ENCODE data around the gene BRD3. TPM values are rescaled to one million over a fixed set of nuclear protein-coding genes. Genes with fewer than 3 reads are reported as not detected.

BRD3 gene
- total RNA-seq, 1 experiment from 2014 or later, result 61.6 TPM

DNA sequence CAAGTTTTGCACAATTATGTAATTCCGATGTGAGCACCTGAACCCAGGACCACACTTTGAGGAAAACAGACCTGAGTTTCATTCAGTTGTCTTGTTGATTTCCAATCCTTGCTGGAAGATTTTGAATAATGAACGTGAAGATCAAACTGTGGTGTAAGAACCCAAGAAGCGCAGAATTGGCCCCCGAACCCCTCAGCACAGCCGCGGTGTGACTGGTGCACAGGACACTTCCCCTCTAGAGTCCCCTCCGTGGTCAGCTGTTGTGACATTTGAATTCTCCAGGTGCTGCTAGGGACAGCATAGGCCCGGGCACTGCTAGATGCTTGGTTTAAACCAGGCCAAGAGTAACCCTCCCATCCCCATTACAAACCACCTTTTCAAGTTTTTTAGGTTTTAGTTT is 40.8 kb downstream of the BRD3 start:
- TF ChIP-seq, protein P1, sequence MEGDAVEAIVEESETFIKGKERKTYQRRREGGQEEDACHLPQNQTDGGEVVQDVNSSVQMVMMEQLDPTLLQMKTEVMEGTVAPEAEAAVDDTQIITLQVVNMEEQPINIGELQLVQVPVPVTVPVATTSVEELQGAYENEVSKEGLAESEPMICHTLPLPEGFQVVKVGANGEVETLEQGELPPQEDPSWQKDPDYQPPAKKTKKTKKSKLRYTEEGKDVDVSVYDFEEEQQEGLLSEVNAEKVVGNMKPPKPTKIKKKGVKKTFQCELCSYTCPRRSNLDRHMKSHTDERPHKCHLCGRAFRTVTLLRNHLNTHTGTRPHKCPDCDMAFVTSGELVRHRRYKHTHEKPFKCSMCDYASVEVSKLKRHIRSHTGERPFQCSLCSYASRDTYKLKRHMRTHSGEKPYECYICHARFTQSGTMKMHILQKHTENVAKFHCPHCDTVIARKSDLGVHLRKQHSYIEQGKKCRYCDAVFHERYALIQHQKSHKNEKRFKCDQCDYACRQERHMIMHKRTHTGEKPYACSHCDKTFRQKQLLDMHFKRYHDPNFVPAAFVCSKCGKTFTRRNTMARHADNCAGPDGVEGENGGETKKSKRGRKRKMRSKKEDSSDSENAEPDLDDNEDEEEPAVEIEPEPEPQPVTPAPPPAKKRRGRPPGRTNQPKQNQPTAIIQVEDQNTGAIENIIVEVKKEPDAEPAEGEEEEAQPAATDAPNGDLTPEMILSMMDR (conservative IDR thresholded peaks at IDR 0.05; ENCODE audit: low read depth, low read length), result no peak
- TF ChIP-seq EZH2 (IDR thresholded peaks at IDR 0.05; ENCODE audit: borderline replicate concordance, low read depth, low read length, poor library complexity, severe bottlenecking), result no peak
- Histone ChIP-seq H3K36me3 (ENCODE audit: insufficient read depth, low read length, poor library complexity, severe bottlenecking) (peaks cover 18% of the 10 kb centered on the region), H3K4me3 (ENCODE audit: low read depth, low read length, poor library complexity, severe bottlenecking) (no peak overlapping the region), H3K9me3 (ENCODE audit: low read depth, low read length, poor library complexity, severe bottlenecking) (no peaks in the 10 kb centered on the region), H3K4me1 (ENCODE audit: insufficient read depth, low read length, poor library complexity, severe bottlenecking) (no peaks in the 10 kb centered on the region), H3K27ac (ENCODE audit: low read depth, low read length, poor library complexity, severe bottlenecking) (no peak overlapping the region), H3K27me3 (replicated peaks; ENCODE audit: insufficient read depth, low read depth, low read length, poor library complexity) (no peaks in the 10 kb centered on the region)
- POLR2A ChIA-PET (ENCODE audit: low non-redundant PET), result no interaction called here
- no TSS peak for BruUV-seq (replicated peaks)
- intact Hi-C loops (cut with micrococcal nuclease; ENCODE audit: unreplicated experiment), result no loop called here
- CTCF ChIA-PET, result no interaction called here
- no peak for DNase-seq (ENCODE audit: low spot score)

DNA sequence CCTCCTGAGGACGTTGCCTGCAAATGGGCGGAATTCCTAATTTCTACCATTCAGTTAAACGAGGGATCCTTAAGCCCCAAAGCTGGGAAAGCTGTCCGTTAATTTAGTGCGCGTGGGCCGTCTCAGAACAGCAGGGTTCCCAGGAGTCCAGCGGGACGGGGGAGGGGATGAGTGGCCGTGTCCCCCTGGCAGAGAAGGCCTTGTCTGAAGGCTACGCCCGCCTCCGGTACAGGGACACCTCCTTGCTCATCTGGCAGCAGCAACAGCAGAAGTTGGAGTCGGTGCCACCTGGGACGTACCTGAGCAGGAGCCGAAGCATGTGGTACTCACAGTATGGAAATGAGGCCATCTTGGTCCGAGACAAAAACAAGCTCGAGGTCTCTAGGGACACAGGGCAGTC is 41.2 kb downstream of the BRD3 start:
- DNase-seq (ENCODE audit: low spot score), result no peak
- Histone ChIP-seq H3K4me1 (ENCODE audit: insufficient read depth, low read length, poor library complexity, severe bottlenecking) (no peaks in the 10 kb centered on the region), H3K27me3 (replicated peaks; ENCODE audit: insufficient read depth, low read depth, low read length, poor library complexity) (no peaks in the 10 kb centered on the region), H3K36me3 (ENCODE audit: insufficient read depth, low read length, poor library complexity, severe bottlenecking) (peaks cover 14% of the 10 kb centered on the region), H3K27ac (ENCODE audit: low read depth, low read length, poor library complexity, severe bottlenecking) (peak overlapping the region; percentile 63), H3K4me3 (ENCODE audit: low read depth, low read length, poor library complexity, severe bottlenecking) (peak overlapping the region; percentile 92), H3K9me3 (ENCODE audit: low read depth, low read length, poor library complexity, severe bottlenecking) (no peaks in the 10 kb centered on the region)
- CTCF ChIA-PET, result no interaction called here
- no TSS peak for BruUV-seq (replicated peaks)
- intact Hi-C loops (cut with micrococcal nuclease; ENCODE audit: unreplicated experiment), result no loop called here
- TF ChIP-seq, protein P1 (conservative IDR thresholded peaks at IDR 0.05; ENCODE audit: low read depth, low read length), result no peak
- TF ChIP-seq EZH2 (IDR thresholded peaks at IDR 0.05; ENCODE audit: borderline replicate concordance, low read depth, low read length, poor library complexity, severe bottlenecking), result no peak
- POLR2A ChIA-PET (ENCODE audit: low non-redundant PET), result no interaction called here

DNA sequence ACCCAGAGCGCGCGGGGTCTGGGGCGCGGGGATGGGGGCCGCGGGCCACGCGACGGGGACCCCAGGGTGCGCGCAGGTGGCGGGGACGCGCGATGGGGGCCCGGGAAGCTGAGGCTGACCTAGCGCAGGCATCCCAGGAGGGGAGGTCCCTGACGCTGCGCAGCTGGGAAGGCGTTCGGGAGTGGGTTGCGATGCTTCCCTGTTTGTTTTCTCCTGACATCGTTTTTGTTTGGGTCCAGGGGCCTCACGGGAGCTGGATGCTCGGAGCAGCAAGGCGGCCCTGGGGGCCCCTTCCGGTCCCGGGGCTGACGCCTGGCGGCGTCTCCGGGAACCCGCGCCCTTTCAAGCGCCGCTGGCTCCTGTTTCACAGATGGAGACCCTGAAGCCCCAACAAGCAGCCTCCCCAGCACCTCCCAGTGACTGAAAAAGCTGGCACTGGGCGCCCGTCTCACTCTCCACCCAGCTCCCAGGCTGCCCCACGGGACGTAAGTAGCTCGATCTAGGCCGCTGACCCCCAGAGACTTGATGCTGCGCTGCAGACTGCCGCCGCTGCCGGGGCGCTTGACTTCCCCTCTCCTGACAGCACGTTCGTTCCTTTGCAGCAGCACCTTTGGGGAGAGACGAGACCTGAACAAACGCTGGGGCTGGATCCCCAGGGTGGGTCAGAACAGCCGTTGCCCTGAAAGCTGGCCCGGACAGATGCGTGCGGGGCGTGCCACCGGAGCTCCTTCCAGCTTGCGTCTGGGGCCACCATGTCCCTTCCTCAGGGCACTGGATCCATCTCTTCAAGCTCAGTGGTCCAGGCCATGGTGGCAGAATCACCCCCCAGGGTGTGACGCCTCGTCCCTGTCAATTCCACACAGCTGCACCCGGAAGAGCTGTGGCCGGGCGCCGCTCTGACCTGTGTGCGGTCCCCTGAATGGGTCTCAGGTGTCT is 42.0 kb downstream of the BRD3 start:
- intact Hi-C loops (cut with micrococcal nuclease; ENCODE audit: unreplicated experiment), result no loop called here
- TF ChIP-seq, protein P1 (conservative IDR thresholded peaks at IDR 0.05; ENCODE audit: low read depth, low read length), result peak; percentile 38; the same call in 1 of the 2 replicates
- no peak for TF ChIP-seq EZH2 (IDR thresholded peaks at IDR 0.05; ENCODE audit: borderline replicate concordance, low read depth, low read length, poor library complexity, severe bottlenecking)
- Histone ChIP-seq H3K27me3 (replicated peaks; ENCODE audit: insufficient read depth, low read depth, low read length, poor library complexity) (no peaks in the 10 kb centered on the region), H3K9me3 (ENCODE audit: low read depth, low read length, poor library complexity, severe bottlenecking) (no peaks in the 10 kb centered on the region), H3K4me1 (ENCODE audit: insufficient read depth, low read length, poor library complexity, severe bottlenecking) (no peaks in the 10 kb centered on the region), H3K27ac (ENCODE audit: low read depth, low read length, poor library complexity, severe bottlenecking) (peak overlapping the region; percentile 63), H3K4me3 (ENCODE audit: low read depth, low read length, poor library complexity, severe bottlenecking) (peak overlapping the region; percentile 92), H3K36me3 (ENCODE audit: insufficient read depth, low read length, poor library complexity, severe bottlenecking) (peaks cover 8% of the 10 kb centered on the region)
- peak; percentile 68 for DNase-seq (ENCODE audit: low spot score)
- CTCF ChIA-PET, result interaction anchor here (0.6 kb wide), 1 partner anchor 243 kb away, joined by 7 read pairs; no protein-coding TSS in a partner anchor
- no TSS peak for BruUV-seq (replicated peaks)
- POLR2A ChIA-PET (ENCODE audit: low non-redundant PET), result no interaction called here

Measured in A673 (cell line).